A673 (cell line): ENCODE results near the gene C19orf53. TPM values are rescaled to one million over a fixed set of nuclear protein-coding genes. Genes with fewer than 3 reads are reported as not detected.

Experiments used
- BruUV-seq: library from RNA; stranded (reverse); fragments of 400-500 nt; replicated peaks from 2 replicates; lab custom pipeline; 2021; lab: Mats Ljungman, UMichigan
- CTCF ChIA-PET: fragments of 300-600 bp; sonication (Branson Sonifier 250); formaldehyde crosslinking; loops from one replicate; lab custom pipeline; 2022; ENCODE audit warnings: antibody characterized with exemption; lab: Charles Lee
- POLR2A ChIA-PET: fragments of 300-600 bp; sonication (Branson Sonifier 250); formaldehyde crosslinking; loops from one replicate; lab custom pipeline; 2022; ENCODE audit warnings: antibody characterized with exemption; ENCODE audit not compliant: low non-redundant PET; lab: Charles Lee
- DNase-seq: peaks from one replicate; pipeline ENCODE4 v3.0.0-alpha.2; 2015; ENCODE audit warnings: low spot score
- H3K27ac ChIP-seq: fragments of 200-600 bp; sonication (generic); 2 replicates; pipeline ENCODE4 v1.5.1; 2016; ENCODE audit warnings: mixed run types, low read depth, mild to moderate bottlenecking, mixed read lengths, antibody characterized with exemption, low read length; ENCODE audit not compliant: poor library complexity, severe bottlenecking
- H3K27me3 ChIP-seq: fragments of 200-600 bp; sonication (generic); replicated peaks from 2 replicates; pipeline ENCODE4 v1.6.1; 2017; ENCODE audit warnings: mixed run types, low read depth, mild to moderate bottlenecking, mixed read lengths, antibody characterized with exemption, low read length; ENCODE audit not compliant: insufficient read depth, poor library complexity
- H3K36me3 ChIP-seq: fragments of 200-600 bp; sonication (generic); 2 replicates; pipeline ENCODE4 v1.6.1; 2016; ENCODE audit warnings: mixed run types, mild to moderate bottlenecking, mixed read lengths, antibody characterized with exemption, low read length; ENCODE audit not compliant: insufficient read depth, poor library complexity, severe bottlenecking
- H3K4me1 ChIP-seq: fragments of 200-600 bp; sonication (generic); 2 replicates; pipeline ENCODE4 v1.6.1; 2017; ENCODE audit warnings: mixed run types, mild to moderate bottlenecking, mixed read lengths, antibody characterized with exemption, low read length; ENCODE audit not compliant: insufficient read depth, poor library complexity, severe bottlenecking
- H3K4me3 ChIP-seq: fragments of 200-600 bp; sonication (generic); 2 replicates; pipeline ENCODE4 v1.5.1; 2016; ENCODE audit warnings: low read depth, mixed run types, mild to moderate bottlenecking, mixed read lengths, low read length; ENCODE audit not compliant: poor library complexity, severe bottlenecking
- H3K9me3 ChIP-seq: fragments of 200-600 bp; sonication (generic); 2 replicates; pipeline ENCODE4 v1.6.1; 2016; ENCODE audit warnings: mixed run types, low read depth, mild to moderate bottlenecking, mixed read lengths, antibody characterized with exemption, low read length; ENCODE audit not compliant: poor library complexity, severe bottlenecking
- CTCF ChIP-seq: fragments of 300-800, 200-600 bp; sonication (generic); conservative IDR thresholded peaks from 2 replicates; pipeline ENCODE4 v1.5.1; 2017; ENCODE audit warnings: low read depth, mild to moderate bottlenecking, antibody characterized with exemption, low read length, moderate library complexity, mixed read lengths
- EZH2 ChIP-seq: fragments of 200-600 bp; sonication (generic); IDR thresholded peaks from 2 replicates; pipeline ENCODE4 v1.6.1; 2017; ENCODE audit warnings: borderline replicate concordance, low read depth, mild to moderate bottlenecking, mixed read lengths, antibody characterized with exemption, low read length; ENCODE audit not compliant: poor library complexity, severe bottlenecking
- intact Hi-C: fragments of 100-400 bp; cut with micrococcal nuclease; formaldehyde crosslinking; loops from one replicate; pipeline ENCODE4 v1.10.0; 2022; ENCODE audit not compliant: unreplicated experiment
- total RNA-seq: library from RNA; stranded (reverse); gene quantifications from 2 replicates; pipeline ENCODE4 v1.2.3, GENCODE V29; 2021

C19orf53 gene
- total RNA-seq, 1 experiment from 2014 or later: 140 TPM

- Histone ChIP-seq H3K4me3 (no peak overlapping the region), H3K36me3 (peaks cover 6% of the 10 kb centered on the region), H3K27ac (no peak overlapping the region), H3K27me3 (no peaks in the 10 kb centered on the region), H3K4me1 (no peaks in the 10 kb centered on the region), H3K9me3 (no peaks in the 10 kb centered on the region)
- CTCF ChIA-PET: interaction anchor here (0.5 to 0.7 kb wide), 2 partner anchors 14 to 34 kb away, joined by 3 read pairs; no protein-coding TSS in a partner anchor
- no peak for DNase-seq
- intact Hi-C loops: no loop called here
- POLR2A ChIA-PET: no interaction called here
- BruUV-seq: no TSS peak
- TF ChIP-seq EZH2: no peak
- no peak for TF ChIP-seq CTCF
These were observed 45.0 kb downstream of the C19orf53 start for GRCh38 chr19:13819238-13819637.

- Histone ChIP-seq H3K27me3 (no peaks in the 10 kb centered on the region), H3K27ac (no peak overlapping the region), H3K4me1 (peaks cover 5% of the 10 kb centered on the region), H3K36me3 (peaks cover 6% of the 10 kb centered on the region), H3K4me3 (no peak overlapping the region), H3K9me3 (no peaks in the 10 kb centered on the region)
- no peak for TF ChIP-seq EZH2
- no peak for TF ChIP-seq CTCF
- intact Hi-C loops: no loop called here
- ChIA-PET POLR2A (interaction anchor here (0.6 kb wide), 1 partner anchor 100 kb away, joined by 3 read pairs; no protein-coding TSS in a partner anchor), CTCF (interaction anchor here (0.7 kb wide), 1 partner anchor 309 kb away, joined by 3 read pairs; no protein-coding TSS in a partner anchor)
- no TSS peak for BruUV-seq
- no peak for DNase-seq
These were observed 47.0 kb downstream of the C19orf53 start for GRCh38 chr19:13821292-13821691.

DNA sequence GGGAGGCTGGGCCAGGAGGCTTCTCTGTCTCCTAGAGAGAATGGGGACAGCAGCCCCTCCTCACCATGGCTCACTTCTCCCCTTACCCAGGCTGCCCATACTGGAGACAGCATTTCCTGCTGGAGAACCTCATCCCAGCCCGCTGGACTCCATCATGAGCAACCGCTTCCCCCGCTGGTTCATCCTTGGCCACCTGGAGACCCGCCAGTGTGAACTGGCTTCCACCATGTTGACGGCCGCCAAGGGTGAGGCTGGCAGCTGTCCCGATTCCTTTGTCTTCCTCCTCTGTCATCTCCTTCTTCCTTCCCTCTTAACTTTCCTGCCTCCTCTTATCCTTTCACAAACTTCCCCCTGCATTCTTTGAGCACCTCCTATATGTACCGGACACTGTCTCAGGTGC, 49.0 kb downstream of the C19orf53 start:
- Histone ChIP-seq H3K27me3 (no peaks in the 10 kb centered on the region), H3K4me1 (peaks cover 7% of the 10 kb centered on the region), H3K27ac (no peak overlapping the region), H3K9me3 (no peaks in the 10 kb centered on the region), H3K4me3 (no peak overlapping the region), H3K36me3 (peaks cover 6% of the 10 kb centered on the region)
- BruUV-seq: no TSS peak
- DNase-seq: no peak
- ChIA-PET POLR2A (no interaction called here), CTCF (interaction anchor here (0.7 kb wide), 1 partner anchor 234 kb away, joined by 3 read pairs; no protein-coding TSS in a partner anchor)
- intact Hi-C loops: no loop called here
- TF ChIP-seq CTCF (no peak), EZH2 (no peak)
